IMR-90 (cell line): ENCODE measurements around the gene CTDSP1.

Source experiments
- BHLHE40 ChIP-seq: fragments of 150-350 bp; IDR thresholded peaks from 2 replicates; pipeline ENCODE4 v1.6.1; 2016; ENCODE audit warnings: mild to moderate bottlenecking, low read depth, low read length
- CEBPB ChIP-seq: IDR thresholded peaks from 2 replicates; pipeline ENCODE4 v1.6.1; 2012; ENCODE audit warnings: low read depth, low read length, improper control_type of control experiment
- FOS ChIP-seq: fragments of 150-350 bp; IDR thresholded peaks from 2 replicates; pipeline ENCODE4 v1.6.1; 2016; ENCODE audit warnings: low read depth, low read length
- MAFK ChIP-seq: IDR thresholded peaks from 2 replicates; pipeline ENCODE4 v1.6.1; 2012; ENCODE audit warnings: low read depth, low read length, improper control_type of control experiment
- MXI1 ChIP-seq: IDR thresholded peaks from 2 replicates; pipeline ENCODE4 v1.6.1; 2012; ENCODE audit warnings: low read depth, mild to moderate bottlenecking, low read length, moderate library complexity, borderline replicate concordance
- POLR2A ChIP-seq: IDR thresholded peaks from 2 replicates; pipeline ENCODE4 v1.6.1; 2012; ENCODE audit warnings: mild to moderate bottlenecking, low read depth, low read length
- RAD21 ChIP-seq: IDR thresholded peaks from 2 replicates; pipeline ENCODE4 v1.6.1; 2012; ENCODE audit warnings: low read length, improper control_type of control experiment
- RCOR1 ChIP-seq: IDR thresholded peaks from 2 replicates; pipeline ENCODE4 v1.6.1; 2012; ENCODE audit warnings: mild to moderate bottlenecking, low read length, improper control_type of control experiment; ENCODE audit not compliant: insufficient replicate concordance
- RFX5 ChIP-seq: IDR thresholded peaks from 2 replicates; pipeline ENCODE4 v1.8.0; 2012; ENCODE audit warnings: low read depth, mild to moderate bottlenecking, low read length, moderate library complexity
- SMC3 ChIP-seq: fragments of 150-350 bp; IDR thresholded peaks from 2 replicates; pipeline ENCODE4 v1.6.1; 2016; ENCODE audit warnings: low read depth, mild to moderate bottlenecking, antibody characterized with exemption, low read length, moderate library complexity
- TF ChIP-seq, protein P1 (sequence below): conservative IDR thresholded peaks from 2 replicates; pipeline ENCODE4 v1.5.1; 2012; ENCODE audit warnings: mild to moderate bottlenecking, low read depth, low read length, improper control_type of control experiment
- TF ChIP-seq, protein P2 (sequence below): fragments of 150-350 bp; IDR thresholded peaks from 2 replicates; pipeline ENCODE4 v1.6.1; 2016; ENCODE audit warnings: low read depth, mild to moderate bottlenecking, low read length, moderate library complexity, borderline replicate concordance
- TF ChIP-seq, protein P3 (sequence below): fragments of 150-350 bp; IDR thresholded peaks from 2 replicates; pipeline ENCODE4 v1.6.1; 2017; ENCODE audit warnings: mild to moderate bottlenecking, antibody characterized with exemption, low read length, low read depth

DNA sequence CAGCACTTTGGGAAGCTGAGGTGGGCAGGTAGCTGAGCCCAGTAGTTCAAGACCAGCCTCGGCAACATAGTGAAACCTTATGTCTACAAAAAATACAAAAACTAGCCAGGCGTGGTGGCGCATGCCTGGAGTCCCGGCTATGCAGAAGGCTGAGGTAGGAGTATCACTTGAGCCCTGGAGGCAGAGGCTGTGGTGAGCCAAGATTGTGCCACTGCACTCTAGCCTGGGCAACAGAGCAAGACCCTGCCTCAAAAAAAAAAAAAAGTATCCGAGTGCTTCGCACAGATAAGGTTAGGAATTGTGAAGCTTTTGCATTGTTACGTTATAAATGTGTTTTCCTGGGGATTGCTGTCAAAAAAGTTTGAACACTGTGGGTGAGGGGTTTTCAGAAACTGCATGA is 4.1 kb downstream of the CTDSP1 start:
- TF ChIP-seq, protein P1, sequence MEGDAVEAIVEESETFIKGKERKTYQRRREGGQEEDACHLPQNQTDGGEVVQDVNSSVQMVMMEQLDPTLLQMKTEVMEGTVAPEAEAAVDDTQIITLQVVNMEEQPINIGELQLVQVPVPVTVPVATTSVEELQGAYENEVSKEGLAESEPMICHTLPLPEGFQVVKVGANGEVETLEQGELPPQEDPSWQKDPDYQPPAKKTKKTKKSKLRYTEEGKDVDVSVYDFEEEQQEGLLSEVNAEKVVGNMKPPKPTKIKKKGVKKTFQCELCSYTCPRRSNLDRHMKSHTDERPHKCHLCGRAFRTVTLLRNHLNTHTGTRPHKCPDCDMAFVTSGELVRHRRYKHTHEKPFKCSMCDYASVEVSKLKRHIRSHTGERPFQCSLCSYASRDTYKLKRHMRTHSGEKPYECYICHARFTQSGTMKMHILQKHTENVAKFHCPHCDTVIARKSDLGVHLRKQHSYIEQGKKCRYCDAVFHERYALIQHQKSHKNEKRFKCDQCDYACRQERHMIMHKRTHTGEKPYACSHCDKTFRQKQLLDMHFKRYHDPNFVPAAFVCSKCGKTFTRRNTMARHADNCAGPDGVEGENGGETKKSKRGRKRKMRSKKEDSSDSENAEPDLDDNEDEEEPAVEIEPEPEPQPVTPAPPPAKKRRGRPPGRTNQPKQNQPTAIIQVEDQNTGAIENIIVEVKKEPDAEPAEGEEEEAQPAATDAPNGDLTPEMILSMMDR, result no peak
- TF ChIP-seq MAFK (no peak), RCOR1 (no peak), POLR2A (no peak), MXI1 (no peak), RFX5 (no peak), SMC3 (no peak), BHLHE40 (no peak), FOS (no peak), CEBPB (no peak), RAD21 (no peak)
- TF ChIP-seq, protein P2, sequence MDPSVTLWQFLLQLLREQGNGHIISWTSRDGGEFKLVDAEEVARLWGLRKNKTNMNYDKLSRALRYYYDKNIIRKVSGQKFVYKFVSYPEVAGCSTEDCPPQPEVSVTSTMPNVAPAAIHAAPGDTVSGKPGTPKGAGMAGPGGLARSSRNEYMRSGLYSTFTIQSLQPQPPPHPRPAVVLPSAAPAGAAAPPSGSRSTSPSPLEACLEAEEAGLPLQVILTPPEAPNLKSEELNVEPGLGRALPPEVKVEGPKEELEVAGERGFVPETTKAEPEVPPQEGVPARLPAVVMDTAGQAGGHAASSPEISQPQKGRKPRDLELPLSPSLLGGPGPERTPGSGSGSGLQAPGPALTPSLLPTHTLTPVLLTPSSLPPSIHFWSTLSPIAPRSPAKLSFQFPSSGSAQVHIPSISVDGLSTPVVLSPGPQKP, result no peak
- TF ChIP-seq, protein P3, sequence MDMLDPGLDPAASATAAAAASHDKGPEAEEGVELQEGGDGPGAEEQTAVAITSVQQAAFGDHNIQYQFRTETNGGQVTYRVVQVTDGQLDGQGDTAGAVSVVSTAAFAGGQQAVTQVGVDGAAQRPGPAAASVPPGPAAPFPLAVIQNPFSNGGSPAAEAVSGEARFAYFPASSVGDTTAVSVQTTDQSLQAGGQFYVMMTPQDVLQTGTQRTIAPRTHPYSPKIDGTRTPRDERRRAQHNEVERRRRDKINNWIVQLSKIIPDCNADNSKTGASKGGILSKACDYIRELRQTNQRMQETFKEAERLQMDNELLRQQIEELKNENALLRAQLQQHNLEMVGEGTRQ, result no peak
